A673 (cell line): ENCODE measurements around the gene DEF6.

Experiments
- CTCF ChIP-seq: fragments of 300-800, 200-600 bp; sonication (generic); conservative IDR thresholded peaks from 2 replicates; pipeline ENCODE4 v1.5.1; 2017; ENCODE audit warnings: low read depth, mild to moderate bottlenecking, antibody characterized with exemption, low read length, moderate library complexity, mixed read lengths
- EZH2 ChIP-seq: fragments of 200-600 bp; sonication (generic); IDR thresholded peaks from 2 replicates; pipeline ENCODE4 v1.6.1; 2017; ENCODE audit warnings: borderline replicate concordance, low read depth, mild to moderate bottlenecking, mixed read lengths, antibody characterized with exemption, low read length; ENCODE audit not compliant: poor library complexity, severe bottlenecking

- TF ChIP-seq EZH2 (no peak), CTCF (no peak)
Observed at GRCh38 chr6:35291491-35291890, 6.1 kb upstream of the DEF6 start.
